Ovary (tissue), 9 donors: ENCODE data around the gene IRX4. TPM values are rescaled to one million over a fixed set of nuclear protein-coding genes. Genes with fewer than 3 reads are reported as not detected.

Experiments
- DNase-seq, 5 donors: peaks; one replicate each; pipeline ENCODE4 v3.0.0-alpha.2; 2019 to 2020
- H3K27ac ChIP-seq, 2 donors: fragments of 200-600 bp; one replicate each; pipeline versions ENCODE4 v1.5.1 to v1.8.0; 2019 to 2022
- H3K27me3 ChIP-seq: fragments of 200-600 bp; one replicate; pipeline ENCODE4 v1.8.0; 2022
- H3K36me3 ChIP-seq: fragments of 200-600 bp; sonication (generic); one replicate; pipeline ENCODE4 v1.5.1; 2019
- H3K4me1 ChIP-seq: one replicate; pipeline ENCODE4 v1.8.1; 2013; ENCODE audit warnings: mild to moderate bottlenecking, moderate library complexity; ENCODE audit not compliant: insufficient read depth
- H3K4me3 ChIP-seq: fragments of 200-600 bp; sonication (generic); one replicate; pipeline ENCODE4 v1.5.1; 2017
- H3K9me3 ChIP-seq, 2 donors: fragments of 200-600 bp in 1 of 2; sonication (generic) in 1 of 2; one replicate each; pipeline versions ENCODE4 v1.5.1 to v1.8.1; 2013 to 2019; ENCODE audit warnings: mild to moderate bottlenecking in 1 of 2, moderate library complexity in 1 of 2
- EP300 ChIP-seq: sonication (generic); formaldehyde crosslinking; IDR thresholded peaks from one replicate; pipeline ENCODE4 v1.6.1; 2017; ENCODE audit warnings: antibody characterized with exemption
- POLR2A ChIP-seq: fragments of 450-650 bp; IDR thresholded peaks from one replicate; pipeline ENCODE4 v1.6.1; 2017; ENCODE audit warnings: antibody characterized with exemption, mild to moderate bottlenecking, moderate library complexity
- WGBS, 3 donors: extraction: QIAGEN DNeasy Blood & Tissue Kit in 1 of 3; methylation state at CpG; one replicate each; pipeline versions ENCODE4 v1.1.5 to v1.1.7; 2013 to 2017; 5-methylcytosine and 5-hydroxymethylcytosine counted together
- intact Hi-C, 4 donors: fragments of 100-400 bp; cut with DNase I; formaldehyde crosslinking; loops; one replicate each; pipeline versions ENCODE4 v1.11.0 to v1.15.1; 2022 to 2023
- polyA plus RNA-seq, 2 donors: library from polyadenylated mRNA; stranded (reverse); fragments of 200-250 nt in 1 of 2; fragments of 350-450 nt in 1 of 2; fragmentation: Illumina TruSeq in 1 of 2; extraction: RNeasy Lipid Tissue Mini Kit (QIAGEN cat#74804) in 1 of 2; gene quantifications; one replicate each; pipeline ENCODE4 v1.2.3, GENCODE V29; 2013 to 2014
- total RNA-seq, 7 donors: library from RNA; depleted of rRNA in 2 of 7; stranded (reverse); fragments of >200 nt in 2 of 7; fragmentation: NEBNext Ultra II Directional in 3 of 7; extraction: Animal tissue kit (Norgen Biotek cat#: 25700) in 3 of 7; gene quantifications; one replicate each; pipeline versions ENCODE4 v1.1.0 to v1.2.4, GENCODE V29; 2016 to 2023
- TF ChIP-seq, protein P1 (sequence below), 3 donors: fragments of 450-650 bp in 2 of 3; fragments of 200-600 bp in 1 of 3; IDR thresholded peaks; one replicate each; pipeline versions ENCODE4 v1.5.1 to v1.8.0; 2016 to 2022; ENCODE audit warnings: antibody characterized with exemption in 3 of 3, mild to moderate bottlenecking in 1 of 3
- donor health status: DM: no; HTN: no; CAD: no; lungs with moderate emphysema.
- donor health status: DM: no; HTN: no; CAD: no.
- donor health status: Bipolar disorder and iron deficiency.
- donor health status: DM: yes; HTN: yes; CAD: no.
- donor health status: DM: no; HTN: no; CAD: no.
- donor health status: DM: yes; HTN: yes; CAD: no.

Gene IRX4
- total and polyA plus RNA-seq, 9 donors, result 0.23 TPM; not detected in 8

DNA sequence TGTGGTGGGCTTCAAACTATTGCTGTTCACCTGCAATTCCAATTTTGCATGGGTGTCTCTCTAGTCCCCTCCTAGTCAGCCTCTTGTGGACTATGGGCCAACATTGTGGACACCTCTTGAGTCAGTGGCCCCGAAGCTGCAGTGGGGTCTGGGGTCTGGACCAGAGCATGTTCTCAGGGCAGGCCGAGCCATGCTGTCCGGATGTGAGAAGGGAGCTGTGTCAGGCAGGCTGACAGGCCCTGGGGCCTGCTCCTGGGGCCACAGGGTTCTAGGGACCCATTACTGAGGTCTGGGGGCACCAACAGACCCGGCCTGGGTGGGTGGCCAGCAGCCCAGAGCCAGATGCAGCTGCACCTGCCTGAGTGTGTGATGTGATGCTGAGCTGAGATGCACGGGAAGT, 16.5 kb upstream of the IRX4 start:
- DNase-seq, result no peak
- no peaks in the 10 kb centered on the region for H3K27me3 ChIP-seq
- 68 to 74% (median 72%) methylated on average over 5 of the region's 5 CpGs for WGBS, 3 donors
- H3K4me3 ChIP-seq, result no peak overlapping the region
- no peak overlapping the region for H3K27ac ChIP-seq
- H3K4me1 ChIP-seq, result no peaks in the 10 kb centered on the region
- no peaks in the 10 kb centered on the region for H3K36me3 ChIP-seq
- intact Hi-C loops, result no loop called here
- peaks cover 0 to 5% of the 10 kb centered on the region in 2 donors for H3K9me3 ChIP-seq
- TF ChIP-seq POLR2A (no peak), EP300 (no peak)
- TF ChIP-seq, protein P1, sequence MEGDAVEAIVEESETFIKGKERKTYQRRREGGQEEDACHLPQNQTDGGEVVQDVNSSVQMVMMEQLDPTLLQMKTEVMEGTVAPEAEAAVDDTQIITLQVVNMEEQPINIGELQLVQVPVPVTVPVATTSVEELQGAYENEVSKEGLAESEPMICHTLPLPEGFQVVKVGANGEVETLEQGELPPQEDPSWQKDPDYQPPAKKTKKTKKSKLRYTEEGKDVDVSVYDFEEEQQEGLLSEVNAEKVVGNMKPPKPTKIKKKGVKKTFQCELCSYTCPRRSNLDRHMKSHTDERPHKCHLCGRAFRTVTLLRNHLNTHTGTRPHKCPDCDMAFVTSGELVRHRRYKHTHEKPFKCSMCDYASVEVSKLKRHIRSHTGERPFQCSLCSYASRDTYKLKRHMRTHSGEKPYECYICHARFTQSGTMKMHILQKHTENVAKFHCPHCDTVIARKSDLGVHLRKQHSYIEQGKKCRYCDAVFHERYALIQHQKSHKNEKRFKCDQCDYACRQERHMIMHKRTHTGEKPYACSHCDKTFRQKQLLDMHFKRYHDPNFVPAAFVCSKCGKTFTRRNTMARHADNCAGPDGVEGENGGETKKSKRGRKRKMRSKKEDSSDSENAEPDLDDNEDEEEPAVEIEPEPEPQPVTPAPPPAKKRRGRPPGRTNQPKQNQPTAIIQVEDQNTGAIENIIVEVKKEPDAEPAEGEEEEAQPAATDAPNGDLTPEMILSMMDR (IDR thresholded peaks at IDR 0.05), result no peak

DNA sequence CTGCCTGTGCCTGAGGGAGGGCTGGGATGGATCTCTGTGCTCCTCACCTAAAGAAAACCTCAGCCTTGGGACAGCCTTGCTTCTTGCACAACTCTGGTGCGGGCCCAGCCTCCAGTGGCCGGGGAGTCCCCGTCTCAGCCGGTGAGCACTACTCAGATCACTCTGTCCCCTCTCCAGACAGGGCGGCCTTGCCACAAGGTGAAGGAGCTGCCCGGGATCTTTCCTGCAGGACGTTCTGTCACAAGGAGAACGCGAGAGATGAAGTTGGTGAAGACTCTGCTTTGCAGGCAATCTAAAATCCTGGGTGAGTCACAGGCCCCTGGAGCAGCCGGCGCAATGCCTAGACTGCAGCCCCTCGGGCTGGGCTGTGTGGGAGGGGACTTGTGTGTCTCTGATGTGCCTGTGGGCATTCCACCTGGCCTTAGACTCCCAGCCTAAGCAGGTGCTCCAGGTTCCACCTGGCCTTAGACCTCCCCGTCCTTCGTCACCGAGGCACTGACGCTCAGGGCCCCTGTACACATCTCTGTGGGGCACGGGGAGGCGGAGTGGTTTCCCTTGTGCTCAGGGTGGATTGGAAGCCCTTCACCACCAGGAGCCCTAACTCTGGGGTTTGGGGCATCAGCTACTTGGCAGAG, 15.2 kb upstream of the IRX4 start:
- no peaks in the 10 kb centered on the region for H3K4me1 ChIP-seq
- no peak for TF ChIP-seq POLR2A
- TF ChIP-seq EP300, result no peak
- TF ChIP-seq, protein P1 (IDR thresholded peaks at IDR 0.05), result no peak
- no peaks in the 10 kb centered on the region for H3K27me3 ChIP-seq
- peaks cover 0 to 5% of the 10 kb centered on the region in 2 donors for H3K9me3 ChIP-seq
- 77 to 81% (median 79%) methylated on average over 18 of the region's 18 CpGs for WGBS, 3 donors
- H3K36me3 ChIP-seq, result no peaks in the 10 kb centered on the region
- H3K27ac ChIP-seq, result no peak overlapping the region
- DNase-seq, result no peak
- H3K4me3 ChIP-seq, result no peak overlapping the region
- intact Hi-C loops, result no loop called here

DNA sequence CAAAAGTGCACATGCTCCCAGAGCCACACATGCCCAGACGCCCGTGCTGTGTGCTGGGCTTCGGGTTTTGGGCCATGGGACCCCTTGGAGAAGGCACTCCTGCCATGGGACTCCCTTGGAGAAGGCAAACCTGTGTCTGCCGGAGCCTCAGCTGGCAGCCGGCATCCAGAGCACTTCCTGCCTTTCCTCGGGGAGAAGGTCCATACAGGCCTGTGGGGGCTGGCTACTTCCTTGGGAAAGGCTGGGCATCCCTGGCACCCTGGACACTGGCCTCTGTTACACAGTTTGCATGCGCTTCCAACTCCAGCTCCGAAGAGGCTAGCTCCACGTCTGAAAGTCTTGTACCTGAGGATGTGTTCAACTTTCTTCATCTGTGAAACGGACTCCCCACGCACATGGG, 14.7 kb upstream of the IRX4 start:
- Histone ChIP-seq H3K4me1 (no peaks in the 10 kb centered on the region), H3K9me3 (peaks cover 0 to 5% of the 10 kb centered on the region in 2 donors), H3K27ac (no peak overlapping the region), H3K4me3 (no peak overlapping the region), H3K27me3 (no peaks in the 10 kb centered on the region), H3K36me3 (no peaks in the 10 kb centered on the region)
- 71 to 83% (median 74%) methylated on average over 10 to 11 of the region's 11 CpGs for WGBS, 3 donors
- TF ChIP-seq POLR2A (no peak), EP300 (no peak)
- TF ChIP-seq, protein P1 (IDR thresholded peaks at IDR 0.05), result no peak
- intact Hi-C loops, result no loop called here
- DNase-seq, result no peak

DNA sequence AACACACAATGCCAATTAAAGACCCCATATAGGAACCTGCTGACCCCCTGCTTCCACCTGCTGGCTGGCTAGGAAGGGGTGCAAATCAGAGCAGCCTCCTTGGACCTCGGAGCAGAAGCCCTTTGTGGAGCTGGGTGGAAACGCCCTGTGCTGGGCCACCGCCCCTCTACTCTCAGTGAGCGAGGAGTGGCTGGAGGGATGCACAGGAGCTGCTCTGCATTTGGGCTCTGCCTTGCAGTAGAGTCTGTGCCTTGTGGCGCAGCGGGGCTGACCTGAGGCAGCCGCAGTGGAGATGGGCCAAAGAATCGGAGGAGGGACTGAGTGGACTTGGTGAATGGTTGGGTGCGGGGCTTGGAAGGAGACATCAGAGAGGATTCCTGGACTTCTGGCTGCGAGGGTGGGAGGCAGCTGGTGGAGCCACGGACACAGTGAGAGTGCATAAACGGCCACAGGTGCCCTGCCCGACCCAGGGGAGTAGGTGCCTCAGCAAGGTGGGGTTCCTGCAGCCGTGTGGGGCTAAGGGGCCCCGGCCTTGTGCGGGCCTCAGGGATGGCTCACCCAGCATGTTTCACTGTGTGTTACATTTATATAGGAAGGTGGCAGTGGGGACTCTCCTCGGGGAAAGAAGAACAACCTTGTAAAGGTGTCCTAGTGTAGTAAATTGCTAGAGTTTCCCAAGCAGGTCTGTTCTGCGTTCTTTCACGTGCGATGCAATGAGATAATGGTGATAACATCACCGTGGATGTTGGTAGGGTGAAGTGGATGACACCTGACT, 14.1 kb upstream of the IRX4 start:
- WGBS, 3 donors, result 58 to 70% (median 68%) methylated on average over 19 to 21 of the region's 21 CpGs
- TF ChIP-seq, protein P1 (IDR thresholded peaks at IDR 0.05), result no peak
- DNase-seq, result no peak

More for the DNA sequence above, 14.1 kb upstream of the IRX4 start:
- H3K36me3 ChIP-seq, result no peaks in the 10 kb centered on the region
- H3K4me3 ChIP-seq, result no peak overlapping the region
- no peaks in the 10 kb centered on the region for H3K4me1 ChIP-seq
- intact Hi-C loops, result no loop called here
- H3K27ac ChIP-seq, result no peak overlapping the region
- H3K27me3 ChIP-seq, result no peaks in the 10 kb centered on the region
- peaks cover 0 to 1% of the 10 kb centered on the region in 2 donors for H3K9me3 ChIP-seq
